SK-N-MC (cell line): ENCODE data around the gene KLHDC9.
A peak's percentile ranks its signal among the peaks of the same experiment; 100 is the strongest.

ENCODE experiments used
- DNase-seq: peaks from one replicate; pipeline ENCODE4 v3.0.0-alpha.2; 2011; ENCODE audit warnings: low read depth, low spot score
- H3K27ac ChIP-seq: fragments of 200-600 bp; sonication (generic); 2 replicates; pipeline ENCODE4 v1.5.1; 2016; ENCODE audit warnings: mixed run types
- H3K36me3 ChIP-seq: fragments of 200-600 bp; sonication (generic); 2 replicates; pipeline ENCODE4 v1.6.1; 2017; ENCODE audit warnings: antibody characterized with exemption, low read length, mixed read lengths; ENCODE audit not compliant: insufficient read depth
- H3K4me3 ChIP-seq: fragments of 200-600 bp; sonication (generic); 2 replicates; pipeline ENCODE4 v1.5.1; 2016
- H3K9ac ChIP-seq: fragments of 200-600 bp; sonication (generic); 2 replicates; pipeline ENCODE4 v1.8.0; 2017; ENCODE audit warnings: mixed run types, mixed read lengths; ENCODE audit not compliant: insufficient read length
- H3K9me3 ChIP-seq: fragments of 200-600 bp; sonication (generic); 2 replicates; pipeline ENCODE4 v1.6.1; 2017; ENCODE audit warnings: low read depth, mild to moderate bottlenecking, antibody characterized with exemption, low read length, moderate library complexity, mixed read lengths
- EZH2 ChIP-seq: fragments of 200-600 bp; sonication (generic); IDR thresholded peaks from one replicate; pipeline ENCODE4 v1.6.1; 2017; ENCODE audit warnings: antibody characterized with exemption
- FOXP2 ChIP-seq: optimal IDR thresholded peaks from 2 replicates; pipeline ENCODE3; 2011; ENCODE audit warnings: mild to moderate bottlenecking, moderate library complexity; ENCODE audit not compliant: insufficient read depth; ENCODE audit errors: extremely low read length, control extremely low read depth
- POLR2AphosphoS5 ChIP-seq: IDR thresholded peaks from 2 replicates; pipeline ENCODE4 v1.6.1; 2012; ENCODE audit warnings: mild to moderate bottlenecking, low read depth, low read length, borderline replicate concordance

Gene KLHDC9

GRCh38 chr1:161121834-161122233 lies 23.7 kb downstream of the KLHDC9 start:
- H3K9ac ChIP-seq: no peak overlapping the region
- DNase-seq: no peak
- H3K36me3 ChIP-seq: peaks cover 67% of the 10 kb centered on the region
- H3K9me3 ChIP-seq: no peaks in the 10 kb centered on the region
- TF ChIP-seq EZH2 (no peak), FOXP2 (no peak), POLR2AphosphoS5 (no peak)
- no peak overlapping the region for H3K27ac ChIP-seq
- no peak overlapping the region for H3K4me3 ChIP-seq

DNA sequence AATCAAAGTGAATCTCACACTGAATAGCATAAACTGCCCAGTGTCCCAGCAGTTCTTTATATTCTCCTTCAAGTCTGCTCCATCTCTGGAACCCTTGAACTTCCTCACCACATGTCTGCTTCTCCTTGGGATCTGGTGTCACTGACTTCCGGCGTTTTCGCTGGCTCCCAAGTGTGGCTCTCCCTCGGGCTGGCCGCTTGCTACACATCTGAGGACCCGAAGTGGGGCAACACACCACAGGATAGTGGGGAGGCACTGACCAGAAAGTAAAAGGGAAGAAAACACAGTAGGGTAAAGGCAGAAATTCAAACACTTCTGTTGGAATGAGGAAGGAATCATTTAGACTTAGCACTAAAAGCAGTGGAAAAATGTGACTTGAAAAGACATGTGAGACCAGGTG lies 24.8 kb downstream of the KLHDC9 start:
- no peak for TF ChIP-seq EZH2
- no peak for TF ChIP-seq FOXP2
- TF ChIP-seq POLR2AphosphoS5: no peak
- no peak for DNase-seq
- Histone ChIP-seq H3K9me3 (no peaks in the 10 kb centered on the region), H3K4me3 (no peak overlapping the region), H3K9ac (no peak overlapping the region), H3K27ac (no peak overlapping the region), H3K36me3 (peaks cover 79% of the 10 kb centered on the region)

DNA sequence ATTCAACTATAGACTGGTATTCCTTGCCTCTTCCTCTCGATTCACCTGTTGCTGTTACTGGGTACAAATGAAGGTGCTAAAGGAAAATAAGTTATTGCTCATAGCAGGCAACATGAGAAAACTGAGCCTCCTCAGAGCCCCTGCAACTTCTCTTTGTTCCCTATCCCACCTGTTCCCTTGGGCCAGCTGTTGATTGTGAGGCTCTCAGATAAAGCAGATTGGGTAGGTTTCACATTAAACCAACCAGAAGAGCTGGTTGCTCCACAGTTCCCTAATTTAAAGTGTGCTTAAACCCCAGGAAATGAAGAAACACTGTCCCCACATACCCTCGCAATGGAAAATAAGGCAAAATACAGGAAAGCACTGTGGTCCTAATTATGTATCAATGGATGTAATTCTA lies 29.5 kb downstream of the KLHDC9 start:
- H3K27ac ChIP-seq: no peak overlapping the region
- TF ChIP-seq FOXP2 (no peak), POLR2AphosphoS5 (no peak), EZH2 (no peak)
- no peaks in the 10 kb centered on the region for H3K9me3 ChIP-seq
- H3K9ac ChIP-seq: no peak overlapping the region
- H3K4me3 ChIP-seq: no peak overlapping the region
- H3K36me3 ChIP-seq: peaks cover 65% of the 10 kb centered on the region
- DNase-seq: no peak

DNA sequence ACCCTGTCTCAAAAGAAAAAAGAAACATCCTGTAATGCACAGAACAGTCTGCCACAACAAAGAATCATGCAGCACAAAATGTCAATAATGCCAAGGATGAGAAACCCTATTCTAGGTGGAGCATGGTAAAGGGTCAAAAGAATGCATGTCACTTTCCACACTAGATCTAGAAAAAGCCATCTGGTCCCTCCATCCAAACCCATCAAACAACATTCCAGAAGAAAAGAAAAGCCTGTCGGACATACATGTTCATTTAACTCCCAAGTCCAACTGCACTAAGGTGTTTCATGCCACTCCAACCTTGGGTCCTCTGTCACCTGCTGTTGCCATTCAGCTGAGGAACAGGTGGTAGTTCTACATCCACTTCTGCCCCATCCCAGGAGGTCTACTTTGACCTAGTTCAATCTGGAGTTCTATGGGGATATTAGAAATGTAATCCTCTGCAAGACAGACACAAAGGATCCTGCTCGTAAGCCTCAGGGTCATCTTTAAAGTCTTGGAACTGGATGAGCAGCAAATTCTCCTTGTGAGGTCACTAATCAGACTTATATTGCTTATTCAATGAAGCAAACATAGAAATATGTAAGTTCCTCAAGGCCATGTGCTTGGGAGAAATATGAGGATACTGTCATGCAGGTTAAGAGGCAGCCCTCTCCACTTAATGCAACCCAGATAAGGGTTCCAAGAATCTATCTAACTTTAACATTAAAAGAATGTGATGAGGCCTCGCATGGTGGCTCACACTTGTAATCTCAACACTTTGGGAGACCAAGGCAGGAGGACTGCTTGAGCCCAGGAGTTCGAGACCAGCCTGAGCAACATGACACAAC lies 30.6 kb downstream of the KLHDC9 start:
- Histone ChIP-seq H3K9ac (no peak overlapping the region), H3K36me3 (peaks cover 55% of the 10 kb centered on the region), H3K27ac (no peak overlapping the region), H3K4me3 (no peak overlapping the region), H3K9me3 (no peaks in the 10 kb centered on the region)
- TF ChIP-seq FOXP2 (no peak), POLR2AphosphoS5 (no peak), EZH2 (no peak)
- no peak for DNase-seq

DNA sequence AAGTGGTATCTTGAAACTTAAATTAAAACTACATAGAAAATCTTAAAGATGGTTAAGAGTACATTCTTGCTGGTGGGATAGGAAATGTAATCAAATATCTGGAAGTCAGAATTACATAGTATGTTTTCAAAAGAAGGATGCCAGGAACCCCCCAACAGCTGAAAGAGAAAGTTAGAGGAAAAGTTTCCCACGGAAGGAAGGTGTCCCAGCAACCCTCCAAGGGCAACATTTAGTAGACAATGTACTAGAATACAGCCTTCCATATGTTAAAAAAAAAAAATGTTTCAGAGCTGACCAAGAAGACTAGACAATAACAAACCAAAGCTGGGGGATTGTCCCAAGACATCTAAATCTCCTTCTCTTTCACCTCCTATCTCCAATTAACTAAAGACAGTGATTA lies 32.1 kb downstream of the KLHDC9 start:
- Histone ChIP-seq H3K4me3 (no peak overlapping the region), H3K9me3 (no peaks in the 10 kb centered on the region), H3K9ac (no peak overlapping the region), H3K36me3 (peaks cover 41% of the 10 kb centered on the region), H3K27ac (no peak overlapping the region)
- DNase-seq: no peak
- TF ChIP-seq POLR2AphosphoS5 (no peak), EZH2 (no peak), FOXP2 (no peak)

- Histone ChIP-seq H3K36me3 (peaks cover 30% of the 10 kb centered on the region), H3K4me3 (peak overlapping the region; percentile 97), H3K9me3 (no peaks in the 10 kb centered on the region), H3K9ac (peak overlapping the region; percentile 92), H3K27ac (peak overlapping the region; percentile 98)
- DNase-seq: no peak
- TF ChIP-seq POLR2AphosphoS5 (no peak), FOXP2 (no peak), EZH2 (no peak)
Observed at GRCh38 chr1:161131523-161132409, 33.6 kb downstream of the KLHDC9 start.

- no peak for TF ChIP-seq EZH2
- TF ChIP-seq POLR2AphosphoS5: peak; percentile 35; the same call in 1 of the 2 replicates
- Histone ChIP-seq H3K9me3 (no peaks in the 10 kb centered on the region), H3K9ac (peak within 1 kb of the TSS; percentile 92)
Observed at GRCh38 chr1:161132410-161133219, 34.5 kb downstream of the KLHDC9 start, which contains the start of gene DEDD. DEDD (minus strand) TSS chr1:161132667; CDS start chr1:161124462, 8,205 bp downstream.

GRCh38 chr1:161133220-161133740 lies 35.1 kb downstream of the KLHDC9 start:
- Histone ChIP-seq H3K36me3 (peaks cover 15% of the 10 kb centered on the region; the same call in 1 of the 2 replicates), H3K4me3 (peak overlapping the region; percentile 97), H3K9me3 (no peaks in the 10 kb centered on the region), H3K9ac (peak overlapping the region; percentile 92), H3K27ac (peak overlapping the region; percentile 98)
- no peak for TF ChIP-seq EZH2
- no peak for TF ChIP-seq FOXP2
- TF ChIP-seq POLR2AphosphoS5: no peak
- DNase-seq: no peak

More at GRCh38 chr1:161132410-161133219, 34.5 kb downstream of the KLHDC9 start, which contains the start of gene DEDD:
- peak within 1 kb of the TSS; percentile 97 for H3K4me3 ChIP-seq
- H3K36me3 ChIP-seq: peaks cover 22% of the 10 kb centered on the region
- DNase-seq: peak; percentile 86
- peak within 1 kb of the TSS; percentile 98 for H3K27ac ChIP-seq
